HEK293 (cell line): ENCODE results near the gene SGPL1.

ENCODE experiments used
- CTCF ChIA-PET: fragments of 350-600 bp; formaldehyde crosslinking; extraction: SDS; loops from one replicate; lab custom pipeline; 2021; ENCODE audit warnings: antibody characterized with exemption; lab: Yijun Ruan, JAX
- POLR2A ChIA-PET: fragments of 300-600 bp; formaldehyde crosslinking; extraction: SDS; loops from one replicate; lab custom pipeline; 2020; ENCODE audit warnings: antibody characterized with exemption, inconsistent platforms; lab: Yijun Ruan, JAX
- H3K27ac ChIP-seq: fragments of 200-500 bp; sonication (Bioruptor generic); 2 replicates; pipeline ENCODE4 v1.5.1; 2014; ENCODE audit warnings: low read depth, low read length, control low read depth, inconsistent platforms; ENCODE audit errors: extremely low read depth
- H3K36me3 ChIP-seq, 2 experiments: fragments of 200-500 bp in 1 of 2; sonication (Bioruptor generic) in 1 of 2; 1 replicate in 1 of 2; 2 replicates in 1 of 2; pipeline ENCODE4 v1.5.1; 2014 to 2017; ENCODE audit warnings: inconsistent platforms in 2 of 2, low read length in 2 of 2; ENCODE audit not compliant: control insufficient read depth in 2 of 2, insufficient read depth in 1 of 2
- H3K4me1 ChIP-seq: fragments of 200-500 bp; sonication (Bioruptor generic); 2 replicates; pipeline ENCODE4 v1.5.1; 2014; ENCODE audit warnings: mild to moderate bottlenecking, low read length, inconsistent platforms; ENCODE audit not compliant: control insufficient read depth, insufficient read depth
- H3K4me3 ChIP-seq: 2 replicates; pipeline ENCODE4 v1.5.1; 2011; ENCODE audit warnings: low read depth, mild to moderate bottlenecking, control low read depth, low read length, moderate library complexity
- H3K9me3 ChIP-seq: fragments of 200-500 bp; sonication (Bioruptor generic); 2 replicates; pipeline ENCODE4 v1.5.1; 2014; ENCODE audit warnings: low read depth, low read length, inconsistent platforms; ENCODE audit not compliant: control insufficient read depth, insufficient read depth
- KLF7 ChIP-seq: fragments of 450-650 bp; formaldehyde crosslinking; IDR thresholded peaks from 2 replicates; pipeline ENCODE4 v1.5.1; 2016; ENCODE audit warnings: missing biosample characterization, missing genetic modification characterization, borderline replicate concordance
- PBX3 ChIP-seq: sonication (generic); formaldehyde crosslinking; IDR thresholded peaks from 2 replicates; pipeline ENCODE4 v1.8.1; 2022; ENCODE audit warnings: mild to moderate bottlenecking, moderate library complexity, missing genetic modification reagents
- SALL2 ChIP-seq: fragments of 450-650 bp; formaldehyde crosslinking; IDR thresholded peaks from 2 replicates; pipeline ENCODE4 v1.5.0; 2017; ENCODE audit warnings: missing biosample characterization, mild to moderate bottlenecking, missing genetic modification characterization, borderline replicate concordance
- ZBTB1 ChIP-seq: fragments of 450-650 bp; formaldehyde crosslinking; IDR thresholded peaks from 2 replicates; pipeline ENCODE4 v1.5.1; 2016; ENCODE audit warnings: missing biosample characterization, missing genetic modification characterization
- ZBTB44 ChIP-seq: fragments of 450-650 bp; IDR thresholded peaks from 2 replicates; pipeline ENCODE4 v1.5.1; 2018; ENCODE audit warnings: missing biosample characterization, mild to moderate bottlenecking, missing genetic modification characterization
- ZFP3 ChIP-seq: fragments of 450-650 bp; formaldehyde crosslinking; IDR thresholded peaks from 2 replicates; pipeline ENCODE4 v1.5.1; 2016; ENCODE audit warnings: low read depth, missing biosample characterization, missing genetic modification characterization
- ZFP69B ChIP-seq: fragments of 450-650 bp; formaldehyde crosslinking; IDR thresholded peaks from 2 replicates; pipeline ENCODE4 v1.5.1; 2016; ENCODE audit warnings: missing biosample characterization, missing genetic modification characterization
- ZNF140 ChIP-seq: fragments of 450-650 bp; formaldehyde crosslinking; IDR thresholded peaks from 2 replicates; pipeline ENCODE4 v1.5.1; 2016; ENCODE audit warnings: missing biosample characterization, missing genetic modification characterization
- ZNF174 ChIP-seq: fragments of 450-650 bp; formaldehyde crosslinking; IDR thresholded peaks from 2 replicates; pipeline ENCODE4 v1.5.0; 2017; ENCODE audit warnings: missing biosample characterization, mild to moderate bottlenecking, missing genetic modification characterization
- ZNF394 ChIP-seq: fragments of 450-650 bp; formaldehyde crosslinking; IDR thresholded peaks from 2 replicates; pipeline ENCODE4 v1.5.1; 2016; ENCODE audit warnings: missing biosample characterization, missing genetic modification characterization, mild to moderate bottlenecking, moderate library complexity, borderline replicate concordance
- ZNF449 ChIP-seq: fragments of 450-650 bp; formaldehyde crosslinking; IDR thresholded peaks from 2 replicates; pipeline ENCODE4 v1.5.1; 2017; ENCODE audit warnings: missing biosample characterization, mild to moderate bottlenecking, missing genetic modification characterization, moderate library complexity
- ZNF48 ChIP-seq: fragments of 450-650 bp; formaldehyde crosslinking; IDR thresholded peaks from 2 replicates; pipeline ENCODE4 v1.5.1; 2016; ENCODE audit warnings: missing biosample characterization, missing genetic modification characterization
- ZNF529 ChIP-seq: fragments of 450-650 bp; formaldehyde crosslinking; IDR thresholded peaks from 2 replicates; pipeline ENCODE4 v1.5.1; 2017; ENCODE audit warnings: missing genetic modification characterization, missing biosample characterization; ENCODE audit not compliant: insufficient replicate concordance
- ZNF548 ChIP-seq: fragments of 450-650 bp; formaldehyde crosslinking; IDR thresholded peaks from 2 replicates; pipeline ENCODE4 v1.5.1; 2016; ENCODE audit warnings: missing biosample characterization, missing genetic modification characterization
- ZNF768 ChIP-seq: fragments of 450-650 bp; formaldehyde crosslinking; IDR thresholded peaks from 2 replicates; pipeline ENCODE4 v1.5.1; 2018; ENCODE audit warnings: missing biosample characterization, mild to moderate bottlenecking, missing genetic modification characterization
- TF ChIP-seq, protein P1 (sequence below): fragments of 450-650 bp; formaldehyde crosslinking; IDR thresholded peaks from 2 replicates; pipeline ENCODE4 v1.5.1; 2016; ENCODE audit warnings: missing biosample characterization, missing genetic modification characterization
- TF ChIP-seq, protein P2 (sequence below): fragments of 450-650 bp; formaldehyde crosslinking; IDR thresholded peaks from 2 replicates; pipeline ENCODE4 v1.5.1; 2016; ENCODE audit warnings: missing biosample characterization, missing genetic modification characterization

SGPL1 gene

GRCh38 chr10:70911386-70911785, 95.6 kb downstream of the SGPL1 start (continued):
- TF ChIP-seq PBX3 (no peak), ZNF529 (no peak), ZNF48 (tag by site-specific recombination) (no peak), ZNF768 (no peak)
- TF ChIP-seq, protein P1, sequence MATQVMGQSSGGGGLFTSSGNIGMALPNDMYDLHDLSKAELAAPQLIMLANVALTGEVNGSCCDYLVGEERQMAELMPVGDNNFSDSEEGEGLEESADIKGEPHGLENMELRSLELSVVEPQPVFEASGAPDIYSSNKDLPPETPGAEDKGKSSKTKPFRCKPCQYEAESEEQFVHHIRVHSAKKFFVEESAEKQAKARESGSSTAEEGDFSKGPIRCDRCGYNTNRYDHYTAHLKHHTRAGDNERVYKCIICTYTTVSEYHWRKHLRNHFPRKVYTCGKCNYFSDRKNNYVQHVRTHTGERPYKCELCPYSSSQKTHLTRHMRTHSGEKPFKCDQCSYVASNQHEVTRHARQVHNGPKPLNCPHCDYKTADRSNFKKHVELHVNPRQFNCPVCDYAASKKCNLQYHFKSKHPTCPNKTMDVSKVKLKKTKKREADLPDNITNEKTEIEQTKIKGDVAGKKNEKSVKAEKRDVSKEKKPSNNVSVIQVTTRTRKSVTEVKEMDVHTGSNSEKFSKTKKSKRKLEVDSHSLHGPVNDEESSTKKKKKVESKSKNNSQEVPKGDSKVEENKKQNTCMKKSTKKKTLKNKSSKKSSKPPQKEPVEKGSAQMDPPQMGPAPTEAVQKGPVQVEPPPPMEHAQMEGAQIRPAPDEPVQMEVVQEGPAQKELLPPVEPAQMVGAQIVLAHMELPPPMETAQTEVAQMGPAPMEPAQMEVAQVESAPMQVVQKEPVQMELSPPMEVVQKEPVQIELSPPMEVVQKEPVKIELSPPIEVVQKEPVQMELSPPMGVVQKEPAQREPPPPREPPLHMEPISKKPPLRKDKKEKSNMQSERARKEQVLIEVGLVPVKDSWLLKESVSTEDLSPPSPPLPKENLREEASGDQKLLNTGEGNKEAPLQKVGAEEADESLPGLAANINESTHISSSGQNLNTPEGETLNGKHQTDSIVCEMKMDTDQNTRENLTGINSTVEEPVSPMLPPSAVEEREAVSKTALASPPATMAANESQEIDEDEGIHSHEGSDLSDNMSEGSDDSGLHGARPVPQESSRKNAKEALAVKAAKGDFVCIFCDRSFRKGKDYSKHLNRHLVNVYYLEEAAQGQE (tag by site-specific recombination) = no peak

- Histone ChIP-seq H3K4me3 (no peak overlapping the region), H3K9me3 (no peaks in the 10 kb centered on the region), H3K27ac (no peak overlapping the region), H3K36me3 (no peaks in the 10 kb centered on the region), H3K4me1 (no peaks in the 10 kb centered on the region)
- TF ChIP-seq KLF7 (tag by site-specific recombination) (no peak), ZFP69B (tag by site-specific recombination) (no peak), ZNF548 (tag by site-specific recombination) (no peak), ZBTB44 (no peak), ZBTB1 (no peak), ZNF394 (tag by site-specific recombination) (no peak), SALL2 (tag by site-specific recombination) (no peak), ZNF174 (no peak), ZNF449 (no peak), ZFP3 (tag by site-specific recombination) (no peak), ZNF48 (tag by site-specific recombination) (no peak), ZNF140 (no peak)
- TF ChIP-seq, protein P2, sequence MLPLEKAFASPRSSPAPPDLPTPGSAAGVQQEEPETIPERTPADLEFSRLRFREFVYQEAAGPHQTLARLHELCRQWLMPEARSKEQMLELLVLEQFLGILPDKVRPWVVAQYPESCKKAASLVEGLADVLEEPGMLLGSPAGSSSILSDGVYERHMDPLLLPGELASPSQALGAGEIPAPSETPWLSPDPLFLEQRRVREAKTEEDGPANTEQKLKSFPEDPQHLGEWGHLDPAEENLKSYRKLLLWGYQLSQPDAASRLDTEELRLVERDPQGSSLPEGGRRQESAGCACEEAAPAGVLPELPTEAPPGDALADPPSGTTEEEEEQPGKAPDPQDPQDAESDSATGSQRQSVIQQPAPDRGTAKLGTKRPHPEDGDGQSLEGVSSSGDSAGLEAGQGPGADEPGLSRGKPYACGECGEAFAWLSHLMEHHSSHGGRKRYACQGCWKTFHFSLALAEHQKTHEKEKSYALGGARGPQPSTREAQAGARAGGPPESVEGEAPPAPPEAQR (tag by site-specific recombination) = no peak
- ChIA-PET CTCF (interaction anchor here (0.6 to 0.8 kb wide), 3 partner anchors 12 to 251 kb away, joined by 3 to 4 read pairs (median 3); no protein-coding TSS in a partner anchor), POLR2A (no interaction called here)
Observed at GRCh38 chr10:70912556-70912955, 96.8 kb downstream of the SGPL1 start.
